ENCODE measurements around the gene NOC3L. TPM values are rescaled to one million over a fixed set of nuclear protein-coding genes. Genes with fewer than 3 reads are reported as not detected.

Gene NOC3L
- total and polyA plus RNA-seq, 10 of the 15 experiments (the other 5 are each of a cell fraction or from before 2014, with no cell fraction given): 27.8 to 51.4 (median 40.5) TPM

DNA sequence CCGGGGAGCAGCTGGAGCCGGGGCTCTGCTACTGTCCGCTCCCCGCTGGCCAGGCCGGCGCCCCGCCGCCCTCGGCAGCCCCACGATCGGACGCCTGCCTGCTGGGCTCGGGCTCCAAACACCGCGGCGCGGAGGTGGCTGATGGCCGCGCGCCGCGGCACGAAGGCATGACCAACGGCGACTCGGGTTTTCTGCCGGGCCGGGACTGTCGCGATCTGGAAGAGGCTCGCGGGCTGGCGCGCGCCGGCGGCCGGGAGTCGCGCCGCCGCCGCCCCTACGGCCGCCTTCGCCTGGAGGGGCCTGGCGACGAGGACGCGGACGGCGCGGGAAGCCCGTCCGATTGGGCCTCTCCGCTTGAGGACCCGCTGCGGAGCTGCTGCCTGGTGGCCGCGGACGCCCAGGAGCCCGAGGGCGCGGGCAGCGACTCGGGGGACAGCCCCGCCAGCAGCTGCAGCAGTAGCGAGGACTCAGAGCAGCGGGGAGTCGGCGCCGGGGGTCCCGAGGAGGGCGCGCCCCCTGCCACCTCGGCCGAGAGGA is 40.2 kb upstream of the NOC3L start (continued):
- TF ChIP-seq, protein P1, sequence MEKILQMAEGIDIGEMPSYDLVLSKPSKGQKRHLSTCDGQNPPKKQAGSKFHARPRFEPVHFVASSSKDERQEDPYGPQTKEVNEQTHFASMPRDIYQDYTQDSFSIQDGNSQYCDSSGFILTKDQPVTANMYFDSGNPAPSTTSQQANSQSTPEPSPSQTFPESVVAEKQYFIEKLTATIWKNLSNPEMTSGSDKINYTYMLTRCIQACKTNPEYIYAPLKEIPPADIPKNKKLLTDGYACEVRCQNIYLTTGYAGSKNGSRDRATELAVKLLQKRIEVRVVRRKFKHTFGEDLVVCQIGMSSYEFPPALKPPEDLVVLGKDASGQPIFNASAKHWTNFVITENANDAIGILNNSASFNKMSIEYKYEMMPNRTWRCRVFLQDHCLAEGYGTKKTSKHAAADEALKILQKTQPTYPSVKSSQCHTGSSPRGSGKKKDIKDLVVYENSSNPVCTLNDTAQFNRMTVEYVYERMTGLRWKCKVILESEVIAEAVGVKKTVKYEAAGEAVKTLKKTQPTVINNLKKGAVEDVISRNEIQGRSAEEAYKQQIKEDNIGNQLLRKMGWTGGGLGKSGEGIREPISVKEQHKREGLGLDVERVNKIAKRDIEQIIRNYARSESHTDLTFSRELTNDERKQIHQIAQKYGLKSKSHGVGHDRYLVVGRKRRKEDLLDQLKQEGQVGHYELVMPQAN (conservative IDR thresholded peaks at IDR 0.05): peak; percentile 82; the same call in 1 of the 2 replicates
- TF ChIP-seq DPF2 (IDR thresholded peaks at IDR 0.05) (peak; percentile 31; the same call in 1 of the 2 replicates), YY1 (IDR thresholded peaks at IDR 0.05; ENCODE audit: low read depth, low read length) (peak; percentile 22), ZNF217 (IDR thresholded peaks at IDR 0.05) (peak; percentile 27; the same call in 1 of the 2 replicates), LARP7 (IDR thresholded peaks at IDR 0.05) (peak; percentile 83), POU2F2 (IDR thresholded peaks at IDR 0.05; ENCODE audit: borderline replicate concordance, low read depth, low read length) (no peak)

GRCh38 chr10:94402204-94402842 is 39.6 kb upstream of the NOC3L start, which contains the start of gene TBC1D12:
TBC1D12 (plus strand) TSS chr10:94402541; CDS start chr10:94402614, 73 bp downstream.
- intact Hi-C loops (cut with micrococcal nuclease; ENCODE audit: unreplicated experiment) (loop anchor here (1.0 to 5.0 kb wide), 2 partner anchors 40 to 145 kb away; partner anchors contain the start of genes HELLS and NOC3L), in situ Hi-C loops (cut with MboI) (no loop called here)
- under 1% methylated on average over 53 of the region's 56 CpGs for WGBS (ENCODE audit: insufficient coverage, insufficient replicate concordance, low lambda C conversion rate, missing lambda C conversion rate)
- Histone ChIP-seq H3K4me3 (peak within 1 kb of the TSS; percentile 83), H3K79me2 (ENCODE audit: control insufficient read depth, insufficient read depth, low read length) (peaks cover 18% of the 10 kb centered on the region), H3K9ac (ENCODE audit: control insufficient read depth, insufficient read depth, low read length) (peak within 1 kb of the TSS; percentile 68), H3K4me2 (ENCODE audit: control insufficient read depth, insufficient read depth) (peak within 1 kb of the TSS; percentile 90), H3K36me3 (ENCODE audit: control insufficient read depth in 2 of 2, insufficient read depth in 2 of 2, low read length in 1 of 2) (no peaks in the 10 kb centered on the region), H3K27ac (ENCODE audit: control insufficient read depth, insufficient read depth) (peak within 1 kb of the TSS; percentile 68), H2AFZ (ENCODE audit: control insufficient read depth, low read depth, low read length) (peak within 1 kb of the TSS; percentile 98), H3K9me3 (replicated peaks; ENCODE audit: control insufficient read depth, insufficient read depth, low read length) (no peaks in the 10 kb centered on the region), H4K20me1 (ENCODE audit: control insufficient read depth, insufficient read depth) (no peaks in the 10 kb centered on the region), H3K27me3 (replicated peaks in 1 of 2; ENCODE audit: control insufficient read depth in 2 of 2, insufficient read depth in 2 of 2, low read length in 1 of 2) (no peaks in the 10 kb centered on the region), H3K4me1 (ENCODE audit: control insufficient read depth, insufficient read depth, low read length) (no peaks in the 10 kb centered on the region)
- peak; percentile 79 for DNase-seq (ENCODE audit: low read depth, low spot score)
- ChIA-PET CTCF (interaction anchor here (1.2 to 2.7 kb wide), 6 partner anchors 10 to 53 kb away, joined by 3 to 13 read pairs (median 6); partner anchors contain the start of gene NOC3L), POLR2A (interaction anchor here (0.7 to 2.7 kb wide), 5 partner anchors 10 to 700 kb away, joined by 3 to 16 read pairs (median 5); partner anchors contain the start of genes FRA10AC1 and NOC3L), RAD21 (ENCODE audit: unreplicated experiment) (interaction anchor here (0.7 to 1.4 kb wide), 4 partner anchors 41 to 44 kb away, joined by 3 to 9 read pairs (median 6); partner anchors contain the start of gene NOC3L), SMC1A (ENCODE audit: uncharacterized antibody, unreplicated experiment) (interaction anchor here (0.6 to 2.8 kb wide), 10 partner anchors 13 to 75 kb away, joined by 3 to 12 read pairs (median 3); partner anchors contain the start of gene NOC3L)
- no TSS peak for BruUV-seq (replicated peaks)
- ATAC-seq: peak; percentile 81
- peak; percentile 89 for FAIRE-seq
- peak; percentile 39; the same call in 1 of the 2 replicates for TF ChIP-seq TAF1 (IDR thresholded peaks at IDR 0.05; ENCODE audit: borderline replicate concordance, low read depth, low read length)
- no peak for TF ChIP-seq USF1 (IDR thresholded peaks at IDR 0.05; ENCODE audit: borderline replicate concordance, extremely low read length, insufficient read depth, low read depth, low read length)
- 0 out of 4 replicates have a peak, but pooled peaks of 1 of the 2 experiments have one; percentile 7 for TF ChIP-seq EP300 (IDR thresholded peaks at IDR 0.05; ENCODE audit: borderline replicate concordance in 1 of 2, control insufficient read depth in 1 of 2, low read depth in 2 of 2, low read length in 2 of 2)
- peak; percentile 50; the same call in 1 of the 2 replicates for TF ChIP-seq SIN3A (IDR thresholded peaks at IDR 0.05; ENCODE audit: low read depth, low read length)
- TF ChIP-seq MLLT1 (IDR thresholded peaks at IDR 0.05): 0 out of 2 replicates have a peak, but pooled peaks have one; percentile 78
- TF ChIP-seq PKNOX1 (IDR thresholded peaks at IDR 0.05): peak; percentile 96
- TF ChIP-seq PAX5 (IDR thresholded peaks at IDR 0.05; ENCODE audit: borderline replicate concordance, low read depth, low read length): peak; percentile 51; the same call in 1 of the 2 replicates
- peak; percentile 17 for TF ChIP-seq MXI1 (IDR thresholded peaks at IDR 0.05; ENCODE audit: low read depth, low read length)
- TF ChIP-seq RUNX3 (IDR thresholded peaks at IDR 0.05; ENCODE audit: low read length): peak; percentile 37; the same call in 1 of the 2 replicates

All from GM12878 (cell line).